Karpas-422 (cell line): Measurements from ENCODE around the gene B4GALNT2. TPM values are rescaled to one million over a fixed set of nuclear protein-coding genes. Genes with fewer than 3 reads are reported as not detected.

Experiments used
- DNase-seq: peaks from one replicate; pipeline ENCODE4 v3.0.0-alpha.2; 2015
- H2AFZ ChIP-seq: fragments of 200-600 bp; sonication (generic); 2 replicates; pipeline ENCODE4 v1.6.1; 2014; ENCODE audit warnings: antibody characterized with exemption, low read length, mixed read lengths
- H3K27ac ChIP-seq: fragments of 200-600 bp; sonication (generic); 2 replicates; pipeline ENCODE4 v1.5.1; 2014; ENCODE audit warnings: mild to moderate bottlenecking, low read length, moderate library complexity
- H3K27me3 ChIP-seq: fragments of 200-600 bp; sonication (generic); 2 replicates; pipeline ENCODE4 v1.6.1; 2014; ENCODE audit warnings: low read length, mixed read lengths
- H3K36me3 ChIP-seq: fragments of 200-600 bp; sonication (generic); 2 replicates; pipeline ENCODE4 v1.6.1; 2014; ENCODE audit warnings: low read length, mixed read lengths; ENCODE audit not compliant: insufficient read depth
- H3K4me1 ChIP-seq: fragments of 200-600 bp; sonication (generic); 2 replicates; pipeline ENCODE4 v1.6.1; 2014; ENCODE audit warnings: mild to moderate bottlenecking, low read length, mixed read lengths
- H3K4me2 ChIP-seq: fragments of 200-600 bp; sonication (generic); 2 replicates; pipeline ENCODE4 v1.6.1; 2014; ENCODE audit warnings: low read length, low read depth, mild to moderate bottlenecking; ENCODE audit not compliant: poor library complexity, severe bottlenecking
- H3K4me3 ChIP-seq: fragments of 200-600 bp; sonication (generic); 2 replicates; pipeline ENCODE4 v1.5.1; 2014; ENCODE audit warnings: mild to moderate bottlenecking, antibody characterized with exemption, low read length, mixed read lengths
- H3K79me2 ChIP-seq: fragments of 200-600 bp; sonication (generic); 2 replicates; pipeline ENCODE4 v1.6.1; 2014; ENCODE audit warnings: mild to moderate bottlenecking, low read length, mixed read lengths
- H3K9ac ChIP-seq: fragments of 200-600 bp; sonication (generic); 2 replicates; pipeline ENCODE4 v1.6.0; 2014; ENCODE audit warnings: low read length
- H3K9me2 ChIP-seq: fragments of 200-600 bp; sonication (generic), shearing (Covaris generic); replicated peaks from 2 replicates; pipeline ENCODE4 v1.6.0; 2014; ENCODE audit warnings: mild to moderate bottlenecking, low read length, moderate library complexity; ENCODE audit not compliant: insufficient read depth
- H3K9me3 ChIP-seq: fragments of 300-700, 200-600 bp; sonication (generic); 2 replicates; pipeline ENCODE4 v1.6.1; 2014; ENCODE audit warnings: low read length, mixed read lengths
- H4K20me1 ChIP-seq: fragments of 200-600 bp; sonication (generic); 2 replicates; pipeline ENCODE4 v1.6.1; 2014; ENCODE audit warnings: mild to moderate bottlenecking, antibody characterized with exemption, low read length, low read depth; ENCODE audit not compliant: insufficient read depth
- total RNA-seq: library from RNA; depleted of rRNA; stranded (reverse); fragments of >200 nt; shearing (Covaris generic); gene quantifications from 2 replicates; pipeline ENCODE4 v1.2.3, GENCODE V29; 2014; ENCODE audit warnings: low replicate concordance

The B4GALNT2 gene
- total RNA-seq, 1 experiment from 2014 or later = not detected

DNA sequence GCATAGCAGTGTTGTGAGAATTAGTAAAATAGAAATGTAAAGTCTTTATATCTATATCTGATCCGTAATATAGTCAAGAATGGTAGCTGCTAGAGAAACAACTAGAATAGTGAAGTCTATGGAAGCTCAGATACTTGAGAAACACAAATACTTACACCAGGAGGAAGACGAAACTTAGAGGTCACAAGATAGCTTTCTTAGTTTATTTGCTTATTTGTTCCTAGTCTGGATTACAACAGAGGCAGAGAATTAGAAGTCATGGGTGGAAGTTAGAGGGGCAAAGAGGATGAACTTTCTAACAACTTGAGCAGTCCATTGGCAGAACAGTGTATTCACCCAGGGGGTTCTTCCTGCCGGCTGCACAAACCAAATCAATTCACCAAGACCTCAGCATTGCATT, 64.0 kb downstream of the B4GALNT2 start:
- no peaks in the 10 kb centered on the region for H3K27me3 ChIP-seq
- H3K4me3 ChIP-seq = no peak overlapping the region
- peaks cover 41% of the 10 kb centered on the region for H3K4me1 ChIP-seq
- H3K36me3 ChIP-seq = no peaks in the 10 kb centered on the region
- no peaks in the 10 kb centered on the region for H3K79me2 ChIP-seq
- H4K20me1 ChIP-seq = no peaks in the 10 kb centered on the region
- peak overlapping the region; percentile 70 for H3K27ac ChIP-seq
- no peak for DNase-seq
- no peaks in the 10 kb centered on the region for H3K9me2 ChIP-seq
- H2AFZ ChIP-seq = peak overlapping the region; percentile 28; the same call in 1 of the 2 replicates
- no peak overlapping the region for H3K9ac ChIP-seq
- H3K4me2 ChIP-seq = peak overlapping the region; percentile 26
- H3K9me3 ChIP-seq = no peaks in the 10 kb centered on the region

DNA sequence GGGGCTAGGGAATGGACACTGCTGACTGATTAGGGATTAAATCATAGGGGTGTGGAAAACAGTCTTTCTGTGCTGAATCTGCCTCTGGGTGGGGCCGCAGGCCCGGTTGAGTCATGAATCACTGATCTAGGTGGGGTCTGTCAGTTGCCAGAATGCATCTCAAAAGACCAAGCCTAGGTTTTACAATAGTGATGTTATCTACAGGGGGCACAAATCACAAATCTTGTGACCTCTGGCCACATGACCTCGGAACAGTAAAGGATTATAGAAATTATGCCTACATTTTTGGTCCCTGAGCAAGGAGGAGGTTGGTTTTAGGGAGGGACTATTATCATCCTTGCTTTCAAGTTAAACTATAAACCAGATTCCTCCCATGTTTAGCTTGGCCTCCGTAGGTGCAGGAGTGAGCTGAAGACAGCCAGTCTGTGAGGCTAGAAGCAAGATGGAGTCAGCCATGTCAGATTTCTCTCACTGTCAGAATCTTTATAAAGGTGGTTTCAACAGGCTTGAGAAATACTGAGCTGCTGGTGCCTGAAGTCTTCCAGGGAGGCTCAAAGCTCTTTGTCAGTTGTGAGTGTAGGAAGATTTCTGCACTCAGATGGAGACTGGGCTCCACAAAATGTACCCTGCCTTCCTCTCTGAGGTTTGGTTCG, 64.9 kb downstream of the B4GALNT2 start:
- H3K27ac ChIP-seq = peak overlapping the region; percentile 26
- no peak overlapping the region for H3K4me2 ChIP-seq
- H3K27me3 ChIP-seq = no peaks in the 10 kb centered on the region
- H3K4me1 ChIP-seq = peaks cover 34% of the 10 kb centered on the region
- no peaks in the 10 kb centered on the region for H3K9me2 ChIP-seq
- no peak overlapping the region; the same call in 1 of the 2 replicates for H2AFZ ChIP-seq
- H4K20me1 ChIP-seq = no peaks in the 10 kb centered on the region
- H3K9ac ChIP-seq = no peak overlapping the region
- H3K79me2 ChIP-seq = no peaks in the 10 kb centered on the region
- H3K36me3 ChIP-seq = no peaks in the 10 kb centered on the region
- no peaks in the 10 kb centered on the region for H3K9me3 ChIP-seq
- DNase-seq = no peak
- H3K4me3 ChIP-seq = no peak overlapping the region

DNA sequence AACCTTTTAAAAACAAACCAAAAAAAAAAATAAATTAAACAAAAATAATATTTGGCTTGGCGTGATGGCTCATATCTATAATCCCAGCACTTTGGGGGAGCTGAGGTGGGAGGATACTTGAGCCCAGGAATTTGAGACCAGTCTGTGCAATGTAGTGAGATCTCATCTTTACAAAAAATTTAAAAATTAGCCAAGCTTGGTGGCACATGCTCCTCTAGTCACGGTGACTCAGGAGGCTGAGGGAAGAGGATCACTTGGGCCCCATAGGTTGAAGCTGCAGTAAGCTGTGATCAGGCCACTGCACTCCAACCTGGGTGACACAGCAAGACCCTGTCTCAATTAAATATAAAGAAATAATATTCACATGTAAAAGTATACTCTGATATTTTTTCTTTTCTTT, 65.6 kb downstream of the B4GALNT2 start:
- H3K4me3 ChIP-seq = no peak overlapping the region
- H3K79me2 ChIP-seq = no peaks in the 10 kb centered on the region
- no peak for DNase-seq
- no peaks in the 10 kb centered on the region for H3K36me3 ChIP-seq
- H3K27ac ChIP-seq = peak overlapping the region; percentile 26
- no peaks in the 10 kb centered on the region for H3K27me3 ChIP-seq
- peaks cover 32% of the 10 kb centered on the region for H3K4me1 ChIP-seq
- H3K9ac ChIP-seq = no peak overlapping the region
- H3K9me2 ChIP-seq = no peaks in the 10 kb centered on the region
- no peak overlapping the region for H2AFZ ChIP-seq
- no peaks in the 10 kb centered on the region for H4K20me1 ChIP-seq
- H3K4me2 ChIP-seq = no peak overlapping the region
- H3K9me3 ChIP-seq = no peaks in the 10 kb centered on the region

DNA sequence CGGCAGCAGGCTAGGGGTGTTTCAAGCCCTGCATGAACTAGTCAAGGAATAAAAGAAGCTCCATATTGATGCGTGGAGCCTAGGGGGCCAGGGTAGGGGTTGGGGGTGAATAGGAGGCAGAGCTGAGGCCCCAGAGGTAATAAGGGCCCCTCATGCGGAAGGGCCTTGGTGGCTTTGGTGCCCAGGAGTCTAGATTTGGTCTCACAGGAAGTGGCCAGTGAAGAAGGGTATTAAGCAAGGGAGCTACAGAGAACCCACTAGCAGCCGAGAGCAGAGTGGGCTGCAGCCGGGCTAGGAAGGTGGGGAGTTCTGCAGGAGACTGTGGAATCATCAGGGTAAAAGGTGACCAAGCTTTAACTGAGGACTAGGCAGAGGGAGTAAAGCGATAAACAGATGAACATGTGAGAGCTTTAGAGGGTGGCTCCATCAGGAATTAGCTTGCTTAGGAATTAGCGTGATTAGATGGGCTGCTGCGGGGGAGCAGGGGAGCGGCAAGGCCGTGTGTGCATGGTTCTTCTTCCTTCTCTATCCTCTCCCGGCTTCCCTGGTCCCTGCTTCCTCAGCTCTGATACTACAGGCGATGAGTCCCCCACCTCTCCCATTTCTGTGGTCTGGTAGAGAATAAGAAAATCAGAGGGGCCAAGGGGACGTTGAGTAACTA, 68.0 kb downstream of the B4GALNT2 start:
- Histone ChIP-seq H3K27ac (no peak overlapping the region), H3K9me3 (no peaks in the 10 kb centered on the region), H3K9ac (no peak overlapping the region), H3K27me3 (no peaks in the 10 kb centered on the region), H3K4me2 (no peak overlapping the region), H2AFZ (no peak overlapping the region), H3K36me3 (no peaks in the 10 kb centered on the region), H3K4me1 (peaks cover 14% of the 10 kb centered on the region), H4K20me1 (no peaks in the 10 kb centered on the region), H3K79me2 (no peaks in the 10 kb centered on the region), H3K9me2 (no peaks in the 10 kb centered on the region), H3K4me3 (no peak overlapping the region)
- no peak for DNase-seq

DNA sequence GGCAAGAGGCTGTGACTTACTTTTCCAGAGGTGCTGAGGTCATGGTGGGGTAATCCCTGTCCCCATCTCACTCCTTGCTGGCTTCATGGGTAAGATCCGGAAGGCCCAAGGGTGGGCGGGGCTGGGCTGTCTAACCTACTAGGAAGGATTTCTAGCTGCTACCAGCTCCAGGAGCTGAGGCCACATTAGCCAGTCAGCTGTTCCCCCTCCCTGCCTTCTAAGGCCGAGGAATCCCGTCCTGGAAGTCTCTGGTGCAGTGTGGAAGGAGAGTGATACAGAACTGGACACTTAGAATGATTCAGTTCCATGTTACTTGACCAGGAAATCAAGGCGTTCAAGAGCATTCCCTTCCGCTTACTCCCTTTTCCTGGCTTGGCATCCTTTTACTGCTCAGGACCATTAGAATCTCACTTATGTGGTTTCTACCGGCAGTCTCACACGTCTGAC, 68.9 kb downstream of the B4GALNT2 start:
- no peak overlapping the region for H3K4me3 ChIP-seq
- no peak for DNase-seq
- no peaks in the 10 kb centered on the region for H4K20me1 ChIP-seq
- no peak overlapping the region for H3K27ac ChIP-seq
- peaks cover 5% of the 10 kb centered on the region for H3K4me1 ChIP-seq
- H3K79me2 ChIP-seq = no peaks in the 10 kb centered on the region
- H3K27me3 ChIP-seq = no peaks in the 10 kb centered on the region
- H3K9me3 ChIP-seq = no peaks in the 10 kb centered on the region
- no peak overlapping the region for H3K9ac ChIP-seq
- no peak overlapping the region for H2AFZ ChIP-seq
- H3K36me3 ChIP-seq = no peaks in the 10 kb centered on the region
- no peak overlapping the region for H3K4me2 ChIP-seq
- no peaks in the 10 kb centered on the region for H3K9me2 ChIP-seq

DNA sequence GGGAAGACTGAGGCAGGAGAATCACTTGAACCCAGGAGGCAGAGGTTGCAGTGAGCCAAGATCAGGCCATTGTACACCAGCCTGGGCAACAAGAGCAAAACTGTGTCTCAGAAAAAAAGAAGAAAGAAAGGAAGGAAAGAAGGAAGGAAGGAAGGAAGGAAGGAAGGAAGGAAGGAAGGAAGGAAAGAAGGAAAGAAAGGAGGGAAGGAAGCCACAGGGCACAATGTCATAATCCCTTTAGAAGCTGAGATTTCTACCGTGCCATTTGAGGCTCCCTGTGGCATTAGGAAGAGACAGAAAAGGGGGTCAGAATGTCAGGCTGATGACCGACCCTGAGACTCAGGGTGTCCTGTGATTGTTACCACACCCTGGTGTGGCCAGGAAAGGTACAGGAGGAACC, 71.2 kb downstream of the B4GALNT2 start:
- Histone ChIP-seq H3K4me1 (peaks cover 3% of the 10 kb centered on the region), H2AFZ (no peak overlapping the region), H3K9me3 (no peaks in the 10 kb centered on the region), H3K27ac (no peak overlapping the region), H3K27me3 (no peaks in the 10 kb centered on the region), H3K4me3 (no peak overlapping the region), H3K9ac (no peak overlapping the region), H3K79me2 (no peaks in the 10 kb centered on the region), H4K20me1 (no peaks in the 10 kb centered on the region), H3K9me2 (no peaks in the 10 kb centered on the region), H3K36me3 (no peaks in the 10 kb centered on the region), H3K4me2 (no peak overlapping the region)
- no peak for DNase-seq

DNA sequence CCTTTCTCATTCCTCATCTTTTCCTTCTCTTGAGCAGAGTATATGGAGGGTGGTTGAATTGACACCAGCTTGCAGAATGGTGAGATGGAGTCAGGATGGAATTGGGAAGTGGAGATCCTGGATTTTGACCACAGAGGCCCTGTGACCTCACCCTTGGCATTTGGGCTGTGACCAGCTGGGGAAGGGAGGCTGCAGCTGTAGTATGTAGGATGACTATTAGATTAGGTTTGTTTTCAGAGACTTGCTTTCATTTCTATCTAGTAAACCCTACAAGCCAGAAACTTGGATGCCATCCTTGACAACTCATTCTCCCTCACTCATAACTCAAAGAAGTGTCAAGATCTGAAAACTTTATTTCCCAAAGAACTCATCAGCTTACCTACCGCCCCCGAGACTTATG, 71.9 kb downstream of the B4GALNT2 start:
- no peaks in the 10 kb centered on the region for H3K36me3 ChIP-seq
- H2AFZ ChIP-seq = no peak overlapping the region
- H3K4me3 ChIP-seq = no peak overlapping the region
- DNase-seq = no peak
- no peaks in the 10 kb centered on the region for H3K9me3 ChIP-seq
- H3K4me1 ChIP-seq = peaks cover 10% of the 10 kb centered on the region
- no peak overlapping the region for H3K9ac ChIP-seq
- no peaks in the 10 kb centered on the region for H4K20me1 ChIP-seq
- H3K27me3 ChIP-seq = no peaks in the 10 kb centered on the region
- H3K79me2 ChIP-seq = peaks cover 4% of the 10 kb centered on the region
- no peak overlapping the region for H3K4me2 ChIP-seq
- no peak overlapping the region for H3K27ac ChIP-seq
- no peaks in the 10 kb centered on the region for H3K9me2 ChIP-seq

DNA sequence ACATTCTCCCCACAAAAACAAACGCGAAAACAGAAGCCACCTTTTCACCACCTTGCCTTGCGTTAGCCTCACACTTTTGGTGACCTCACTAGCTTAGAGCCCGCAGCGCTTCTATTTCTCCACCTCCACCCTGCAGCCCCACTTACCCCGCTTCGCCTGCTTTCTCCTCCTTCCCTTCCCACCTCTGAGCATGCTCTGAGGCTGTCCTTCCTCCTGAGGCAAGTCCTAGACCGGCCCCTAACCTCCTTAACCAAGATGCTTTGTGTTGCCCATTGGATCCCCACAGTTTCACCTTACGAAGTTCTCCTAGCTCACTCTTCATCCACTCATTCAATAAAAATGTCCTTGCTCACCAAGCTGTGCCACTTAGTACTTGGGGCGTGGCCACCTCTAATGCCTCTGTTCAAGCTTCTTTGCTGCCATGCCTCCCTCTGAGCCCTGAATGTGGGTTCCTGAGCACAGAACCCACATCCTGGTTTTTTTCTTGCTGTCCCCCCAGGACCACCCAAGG, 76.5 kb downstream of the B4GALNT2 start:
- H3K9ac ChIP-seq = peak overlapping the region; percentile 89
- H4K20me1 ChIP-seq = no peaks in the 10 kb centered on the region

More for the DNA sequence above, 76.5 kb downstream of the B4GALNT2 start:
- no peaks in the 10 kb centered on the region for H3K9me2 ChIP-seq
- DNase-seq = no peak
- 0 out of 2 replicates have a peak, but pooled peaks cover 2% of the 10 kb centered on the region for H3K36me3 ChIP-seq
- no peak overlapping the region for H2AFZ ChIP-seq
- H3K4me1 ChIP-seq = peaks cover 48% of the 10 kb centered on the region
- H3K27me3 ChIP-seq = no peaks in the 10 kb centered on the region
- H3K9me3 ChIP-seq = no peaks in the 10 kb centered on the region
- peak overlapping the region; percentile 89 for H3K4me3 ChIP-seq
- peak overlapping the region; percentile 91 for H3K27ac ChIP-seq
- peaks cover 45% of the 10 kb centered on the region for H3K79me2 ChIP-seq
- peak overlapping the region; percentile 95 for H3K4me2 ChIP-seq
